Brain microvascular endothelial cell (primary cell): ENCODE data around the gene SIGMAR1.

ENCODE experiments used
- DNase-seq: peaks from one replicate; pipeline ENCODE4 v3.0.0-alpha.2; 2020
- H3K27ac ChIP-seq: fragments of 250-450 bp; sonication (Bioruptor Pico); 2 replicates; pipeline ENCODE4 v1.5.1; 2020; ENCODE audit warnings: mild to moderate bottlenecking, moderate library complexity
- H3K27me3 ChIP-seq: fragments of 250-450 bp; sonication (Bioruptor Pico); replicated peaks from 2 replicates; pipeline ENCODE4 v1.5.1; 2020; ENCODE audit warnings: mild to moderate bottlenecking
- H3K36me3 ChIP-seq: fragments of 250-450 bp; sonication (Bioruptor Pico); replicated peaks from 2 replicates; pipeline ENCODE4 v1.5.1; 2020; ENCODE audit warnings: mild to moderate bottlenecking
- H3K4me3 ChIP-seq: 2 replicates; pipeline ENCODE4 v1.5.1; 2011; ENCODE audit warnings: low read depth, mild to moderate bottlenecking, control low read depth, low read length, moderate library complexity
- CTCF ChIP-seq: IDR thresholded peaks from 2 replicates; pipeline ENCODE4 v1.5.1; 2011; ENCODE audit warnings: low read depth, mild to moderate bottlenecking, moderate library complexity, low read length, control low read depth, inconsistent platforms; ENCODE audit errors: missing control alignments
- in situ Hi-C: cut with HindIII; loops from 2 replicates; pipeline ENCODE4 v1.10.0; 2017; ENCODE audit warnings: low sequenced_read_pairs, low pct_ligation_motif_present

The SIGMAR1 gene

GRCh38 chr9:34590381-34591247, 47.0 kb downstream of the SIGMAR1 start:
- no peak for TF ChIP-seq CTCF
- no peak for DNase-seq
- in situ Hi-C loops, result no loop called here
- H3K27ac ChIP-seq, result no peak overlapping the region
- H3K4me3 ChIP-seq, result no peak overlapping the region
- no peaks in the 10 kb centered on the region for H3K36me3 ChIP-seq
- H3K27me3 ChIP-seq, result peaks cover 84% of the 10 kb centered on the region

GRCh38 chr9:34589636-34590380, 47.8 kb downstream of the SIGMAR1 start, which contains the start of gene CNTFR:
CNTFR (minus strand) TSS chr9:34589724; CDS start chr9:34568981, 20,743 bp downstream.
- peaks cover 87% of the 10 kb centered on the region for H3K27me3 ChIP-seq
- no peak for TF ChIP-seq CTCF
- DNase-seq, result no peak
- H3K36me3 ChIP-seq, result no peaks in the 10 kb centered on the region
- peak within 1 kb of the TSS; percentile 17 for H3K4me3 ChIP-seq
- in situ Hi-C loops, result no loop called here
- H3K27ac ChIP-seq, result no peak within 1 kb of the TSS

GRCh38 chr9:34588671-34589635, 48.6 kb downstream of the SIGMAR1 start:
- no peak for TF ChIP-seq CTCF
- in situ Hi-C loops, result no loop called here
- peaks cover 96% of the 10 kb centered on the region for H3K27me3 ChIP-seq

GRCh38 chr9:34587271-34587670, 50.3 kb downstream of the SIGMAR1 start:
- no peak for DNase-seq
- no peak for TF ChIP-seq CTCF
- Histone ChIP-seq H3K27ac (no peak overlapping the region), H3K4me3 (no peak overlapping the region), H3K36me3 (no peaks in the 10 kb centered on the region), H3K27me3 (peaks cover 93% of the 10 kb centered on the region)
- in situ Hi-C loops, result no loop called here

More at GRCh38 chr9:34588671-34589635, 48.6 kb downstream of the SIGMAR1 start:
- no peak overlapping the region for H3K4me3 ChIP-seq
- no peak overlapping the region for H3K27ac ChIP-seq
- no peak for DNase-seq
- H3K36me3 ChIP-seq, result no peaks in the 10 kb centered on the region

GRCh38 chr9:34585946-34586669, 51.5 kb downstream of the SIGMAR1 start:
- Histone ChIP-seq H3K36me3 (no peaks in the 10 kb centered on the region), H3K27ac (no peak overlapping the region), H3K27me3 (peaks cover 87% of the 10 kb centered on the region), H3K4me3 (no peak overlapping the region)
- TF ChIP-seq CTCF, result no peak
- no peak for DNase-seq
- in situ Hi-C loops, result no loop called here
